OCI-LY7 (cell line): Measurements from ENCODE around the gene ATXN1. TPM values are rescaled to one million over a fixed set of nuclear protein-coding genes. Genes with fewer than 3 reads are reported as not detected.

Experiments used
- BruUV-seq: library from RNA; stranded (reverse); fragments of 400-500 nt; replicated peaks from 2 replicates; lab custom pipeline; 2021; lab: Mats Ljungman, UMichigan
- CTCF ChIA-PET: fragments of 300-600 bp; sonication (Branson Sonifier 250); formaldehyde crosslinking; loops from one replicate; lab custom pipeline; 2022; ENCODE audit warnings: antibody characterized with exemption; ENCODE audit not compliant: unreplicated experiment; lab: Charles Lee
- POLR2A ChIA-PET: fragments of 300-600 bp; sonication (Branson Sonifier 250); formaldehyde crosslinking; loops from one replicate; lab custom pipeline; 2022; ENCODE audit warnings: antibody characterized with exemption; lab: Charles Lee
- DNase-seq: peaks from one replicate; pipeline ENCODE4 v3.0.0-alpha.2; 2015; ENCODE audit warnings: low spot score
- H2AFZ ChIP-seq: fragments of 200-600 bp; sonication (generic), shearing (Covaris generic); 2 replicates; pipeline ENCODE4 v1.6.1; 2014; ENCODE audit warnings: mild to moderate bottlenecking, antibody characterized with exemption, low read length, moderate library complexity
- H3K27ac ChIP-seq: fragments of 200-600 bp; sonication (generic); 2 replicates; pipeline ENCODE4 v1.5.1; 2014; ENCODE audit warnings: mixed run types, low read depth, mild to moderate bottlenecking, moderate library complexity, low read length, inconsistent platforms; ENCODE audit not compliant: poor library complexity, severe bottlenecking
- H3K36me3 ChIP-seq: fragments of 200-600 bp; sonication (generic); 2 replicates; pipeline ENCODE4 v1.6.1; 2014; ENCODE audit warnings: mild to moderate bottlenecking, antibody characterized with exemption, low read length, moderate library complexity, mixed read lengths; ENCODE audit not compliant: insufficient read depth
- H3K4me1 ChIP-seq: fragments of 200-600 bp; sonication (generic); 2 replicates; pipeline ENCODE4 v1.5.1; 2014; ENCODE audit warnings: mild to moderate bottlenecking, low read length; ENCODE audit not compliant: insufficient read depth, poor library complexity, severe bottlenecking
- H3K4me2 ChIP-seq: fragments of 200-600 bp; sonication (generic); 2 replicates; pipeline ENCODE4 v1.6.1; 2014; ENCODE audit warnings: mild to moderate bottlenecking, low read length
- H3K4me3 ChIP-seq: fragments of 200-600 bp; sonication (generic); 2 replicates; pipeline ENCODE4 v1.5.1; 2014; ENCODE audit warnings: mild to moderate bottlenecking, low read depth, low read length; ENCODE audit not compliant: poor library complexity, severe bottlenecking
- H3K79me2 ChIP-seq: fragments of 200-600 bp; sonication (generic); 2 replicates; pipeline ENCODE4 v1.6.1; 2016; ENCODE audit warnings: low read depth, mild to moderate bottlenecking, low read length, moderate library complexity, mixed read lengths; ENCODE audit not compliant: insufficient read depth
- H3K9me2 ChIP-seq: fragments of 200-600 bp; sonication (generic); 2 replicates; pipeline ENCODE4 v1.6.1; 2016; ENCODE audit warnings: mild to moderate bottlenecking, low read length, mixed read lengths; ENCODE audit not compliant: insufficient read depth
- H3K9me3 ChIP-seq: fragments of 200-600 bp; sonication (generic); 2 replicates; pipeline ENCODE4 v1.6.1; 2014; ENCODE audit warnings: mild to moderate bottlenecking, mixed run types, low read length, mixed read lengths
- H4K20me1 ChIP-seq: fragments of 200-600 bp; sonication (generic); 2 replicates; pipeline ENCODE4 v1.6.1; 2014; ENCODE audit warnings: mild to moderate bottlenecking, antibody characterized with exemption, low read length, moderate library complexity, mixed read lengths; ENCODE audit not compliant: insufficient read depth
- CTCF ChIP-seq: fragments of 200-600 bp; sonication (generic); conservative IDR thresholded peaks from 2 replicates; pipeline ENCODE4 v1.5.1; 2014; ENCODE audit warnings: mild to moderate bottlenecking, antibody characterized with exemption, low read length, moderate library complexity, mixed read lengths
- EZH2phosphoT487 ChIP-seq: fragments of 200-600 bp; sonication (generic); IDR thresholded peaks from 2 replicates; pipeline ENCODE4 v1.6.1; 2018; ENCODE audit warnings: low read depth, borderline replicate concordance, mild to moderate bottlenecking, mixed run types, antibody characterized with exemption, low read length, moderate library complexity, mixed read lengths
- intact Hi-C: fragments of 100-400 bp; cut with micrococcal nuclease; formaldehyde crosslinking; loops from one replicate; pipeline ENCODE4 v1.10.0; 2022; ENCODE audit not compliant: unreplicated experiment
- total RNA-seq, 2 experiments: library from RNA; depleted of rRNA in 1 of 2; stranded (reverse); fragments of >200 nt in 1 of 2; shearing (Covaris generic) in 1 of 2; gene quantifications; 2 replicates each; pipeline ENCODE4 v1.2.3, GENCODE V29; 2014 to 2022

The ATXN1 gene
- total RNA-seq, 2 experiments from 2014 or later: not detected

- no peak for TF ChIP-seq EZH2phosphoT487
- no peak for TF ChIP-seq CTCF
- POLR2A ChIA-PET: interaction anchor here (0.7 kb wide), 1 partner anchor 1057 kb away, joined by 4 read pairs; no protein-coding TSS in a partner anchor
- Histone ChIP-seq H3K79me2 (no peaks in the 10 kb centered on the region), H2AFZ (no peak overlapping the region), H3K4me3 (no peak overlapping the region), H3K4me1 (no peaks in the 10 kb centered on the region), H3K27ac (no peak overlapping the region), H3K9me2 (no peaks in the 10 kb centered on the region), H4K20me1 (no peaks in the 10 kb centered on the region), H3K9me3 (no peaks in the 10 kb centered on the region), H3K36me3 (no peaks in the 10 kb centered on the region), H3K4me2 (no peak overlapping the region)
- intact Hi-C loops: loop anchor here (1.0 to 10.0 kb wide), 4 partner anchors 157 to 429 kb away; no protein-coding TSS in a partner anchor
- CTCF ChIA-PET: no interaction called here
- DNase-seq: no peak
- BruUV-seq: no TSS peak
Observed at GRCh38 chr6:16761471-16762267, 409 bp upstream of the ATXN1 start.

- POLR2A ChIA-PET: interaction anchor here (0.6 to 0.8 kb wide), 2 partner anchors 17 to 256 kb away, joined by 3 to 4 read pairs; no protein-coding TSS in a partner anchor
Observed at GRCh38 chr6:16759646-16760515, 1.4 kb downstream of the ATXN1 start.

More at GRCh38 chr6:16759646-16760515, 1.4 kb downstream of the ATXN1 start:
- no peak for TF ChIP-seq CTCF
- CTCF ChIA-PET: no interaction called here
- H3K79me2 ChIP-seq: no peaks in the 10 kb centered on the region
- peak overlapping the region; percentile 47; the same call in 1 of the 2 replicates for H3K4me2 ChIP-seq
- no TSS peak for BruUV-seq
- H3K4me1 ChIP-seq: no peaks in the 10 kb centered on the region
- no peak overlapping the region for H3K27ac ChIP-seq
- no peak overlapping the region for H3K4me3 ChIP-seq
- no peaks in the 10 kb centered on the region for H3K9me3 ChIP-seq
- intact Hi-C loops: loop anchor here (5.0 to 10.0 kb wide), 2 partner anchors 155 to 353 kb away; no protein-coding TSS in a partner anchor
- H3K9me2 ChIP-seq: no peaks in the 10 kb centered on the region
- no peak for DNase-seq
- H2AFZ ChIP-seq: no peak overlapping the region
- H3K36me3 ChIP-seq: no peaks in the 10 kb centered on the region
- no peaks in the 10 kb centered on the region for H4K20me1 ChIP-seq
